K562 (cell line): ENCODE measurements around the gene MAP2K3.
"Not testable (repeated sequence)": the region's sequence is repeated elsewhere in the genome, so short reads cannot be mapped to it uniquely, and the experiment has no call there.

Experiments used
- E2F3 ChIP-seq: fragments of 250-450 bp; sonication (Bioruptor Pico); IDR thresholded peaks from 2 replicates; pipeline ENCODE4 v1.4.0; 2020; ENCODE audit warnings: mild to moderate bottlenecking
- EP400 ChIP-seq: fragments of 450-650 bp; IDR thresholded peaks from 2 replicates; pipeline ENCODE4 v1.6.1; 2017; ENCODE audit warnings: antibody characterized with exemption, mild to moderate bottlenecking, moderate library complexity
- MEIS2 ChIP-seq: fragments of 450-650 bp; IDR thresholded peaks from 2 replicates; pipeline ENCODE4 v1.6.1; 2014; ENCODE audit warnings: mild to moderate bottlenecking; ENCODE audit not compliant: partially characterized antibody
- PHF8 ChIP-seq: fragments of 200-600 bp; sonication (generic); IDR thresholded peaks from 2 replicates; pipeline ENCODE4 v1.6.1; 2012; ENCODE audit warnings: mixed run types, mild to moderate bottlenecking, inconsistent platforms, low read length, moderate library complexity, borderline replicate concordance
- POLR2AphosphoS5 ChIP-seq: IDR thresholded peaks from 2 replicates; pipeline ENCODE4 v1.6.1; 2011; ENCODE audit warnings: mild to moderate bottlenecking, low read depth, low read length, moderate library complexity; ENCODE audit not compliant: control insufficient read depth, insufficient read depth
- SAP30 ChIP-seq: fragments of 200-600 bp; sonication (generic); IDR thresholded peaks from 2 replicates; pipeline ENCODE4 v1.6.1; 2012; ENCODE audit warnings: borderline replicate concordance, low read depth, mild to moderate bottlenecking, moderate library complexity, low read length, control low read depth, inconsistent platforms; ENCODE audit not compliant: insufficient read depth, poor library complexity, severe bottlenecking
- TBP ChIP-seq: optimal IDR thresholded peaks from 2 replicates; pipeline ENCODE3; 2011; ENCODE audit warnings: low read depth, low read length, improper control_type of control experiment
- U2AF2 ChIP-seq: fragments of 200-400 bp; formaldehyde crosslinking; optimal IDR thresholded peaks from 2 replicates; pipeline ENCODE3; 2017; ENCODE audit warnings: low read depth, mild to moderate bottlenecking, low read length
- ZEB2 ChIP-seq: fragments of 450-650 bp; IDR thresholded peaks from 2 replicates; pipeline ENCODE4 v1.6.1; 2016
- ZNF274 ChIP-seq: IDR thresholded peaks from 2 replicates; pipeline ENCODE4 v1.6.1; 2011; ENCODE audit warnings: low read depth, mild to moderate bottlenecking, low read length, moderate library complexity, borderline replicate concordance
- TF ChIP-seq, protein P1 (sequence below), 2 experiments: fragments of 450-650 bp; formaldehyde crosslinking in 1 of 2; IDR thresholded peaks; 2 replicates each; pipeline versions ENCODE4 v1.4.0 to v1.6.1; 2014 to 2020; ENCODE audit warnings: mild to moderate bottlenecking in 2 of 2, borderline replicate concordance in 1 of 2, low read depth in 1 of 2
- TF ChIP-seq, protein P2 (sequence below): sonication (generic); formaldehyde crosslinking; IDR thresholded peaks from 2 replicates; pipeline ENCODE4 v1.8.1; 2023; ENCODE audit warnings: missing genetic modification reagents, mild to moderate bottlenecking, borderline replicate concordance
- TF ChIP-seq, protein P3 (sequence below): sonication (generic); formaldehyde crosslinking; IDR thresholded peaks from 2 replicates; pipeline ENCODE4 v1.8.0; 2022; ENCODE audit warnings: mild to moderate bottlenecking, missing genetic modification reagents, borderline replicate concordance
- TF ChIP-seq, protein P4 (sequence below), 3 experiments: IDR thresholded peaks in 2 of 3; conservative IDR thresholded peaks in 1 of 3; 2 replicates each; pipeline ENCODE4 v1.5.1; 2011 to 2012; ENCODE audit warnings: low read length in 3 of 3, mild to moderate bottlenecking in 3 of 3, control low read depth in 2 of 3, improper control_type of control experiment in 1 of 3, inconsistent platforms in 1 of 3, low read depth in 1 of 3, mixed read lengths in 1 of 3, moderate library complexity in 1 of 3; ENCODE audit not compliant: insufficient read depth in 2 of 3

DNA sequence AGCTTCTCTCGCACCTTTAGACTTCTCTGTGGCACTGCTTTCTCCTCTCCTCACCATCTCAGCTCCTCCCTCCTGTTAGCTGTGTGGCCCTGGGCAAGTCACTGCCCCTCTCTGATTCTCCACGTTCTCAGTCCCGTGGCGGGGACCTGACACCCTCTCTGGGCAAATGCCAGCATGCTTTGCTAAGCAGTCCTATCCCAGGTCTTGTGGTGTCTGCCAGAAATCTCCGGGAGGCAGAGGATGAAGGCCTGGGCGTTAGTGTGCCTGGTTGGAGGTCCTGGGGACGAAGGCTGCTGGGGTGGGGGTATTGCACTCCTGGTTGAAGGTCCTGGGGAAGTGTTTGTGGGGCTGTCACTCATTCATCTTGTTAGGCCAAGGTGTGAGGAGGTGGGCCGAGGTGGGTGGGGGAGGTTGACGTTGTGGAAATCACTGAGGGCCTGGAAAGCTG is 37.3 kb downstream of the MAP2K3 start:
- not testable (repeated sequence) for TF ChIP-seq EP400; ZNF274; SAP30; PHF8; U2AF2; MEIS2; E2F3 (CRISPR knock-in tag); TBP; POLR2AphosphoS5; ZEB2
- TF ChIP-seq, protein P1, sequence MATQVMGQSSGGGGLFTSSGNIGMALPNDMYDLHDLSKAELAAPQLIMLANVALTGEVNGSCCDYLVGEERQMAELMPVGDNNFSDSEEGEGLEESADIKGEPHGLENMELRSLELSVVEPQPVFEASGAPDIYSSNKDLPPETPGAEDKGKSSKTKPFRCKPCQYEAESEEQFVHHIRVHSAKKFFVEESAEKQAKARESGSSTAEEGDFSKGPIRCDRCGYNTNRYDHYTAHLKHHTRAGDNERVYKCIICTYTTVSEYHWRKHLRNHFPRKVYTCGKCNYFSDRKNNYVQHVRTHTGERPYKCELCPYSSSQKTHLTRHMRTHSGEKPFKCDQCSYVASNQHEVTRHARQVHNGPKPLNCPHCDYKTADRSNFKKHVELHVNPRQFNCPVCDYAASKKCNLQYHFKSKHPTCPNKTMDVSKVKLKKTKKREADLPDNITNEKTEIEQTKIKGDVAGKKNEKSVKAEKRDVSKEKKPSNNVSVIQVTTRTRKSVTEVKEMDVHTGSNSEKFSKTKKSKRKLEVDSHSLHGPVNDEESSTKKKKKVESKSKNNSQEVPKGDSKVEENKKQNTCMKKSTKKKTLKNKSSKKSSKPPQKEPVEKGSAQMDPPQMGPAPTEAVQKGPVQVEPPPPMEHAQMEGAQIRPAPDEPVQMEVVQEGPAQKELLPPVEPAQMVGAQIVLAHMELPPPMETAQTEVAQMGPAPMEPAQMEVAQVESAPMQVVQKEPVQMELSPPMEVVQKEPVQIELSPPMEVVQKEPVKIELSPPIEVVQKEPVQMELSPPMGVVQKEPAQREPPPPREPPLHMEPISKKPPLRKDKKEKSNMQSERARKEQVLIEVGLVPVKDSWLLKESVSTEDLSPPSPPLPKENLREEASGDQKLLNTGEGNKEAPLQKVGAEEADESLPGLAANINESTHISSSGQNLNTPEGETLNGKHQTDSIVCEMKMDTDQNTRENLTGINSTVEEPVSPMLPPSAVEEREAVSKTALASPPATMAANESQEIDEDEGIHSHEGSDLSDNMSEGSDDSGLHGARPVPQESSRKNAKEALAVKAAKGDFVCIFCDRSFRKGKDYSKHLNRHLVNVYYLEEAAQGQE (IDR thresholded peaks at IDR 0.05; ENCODE audit: borderline replicate concordance) = not testable (repeated sequence)
- TF ChIP-seq, protein P1 (CRISPR knock-in tag; IDR thresholded peaks at IDR 0.05; ENCODE audit: low read depth) = not testable (repeated sequence)
- TF ChIP-seq, protein P2, sequence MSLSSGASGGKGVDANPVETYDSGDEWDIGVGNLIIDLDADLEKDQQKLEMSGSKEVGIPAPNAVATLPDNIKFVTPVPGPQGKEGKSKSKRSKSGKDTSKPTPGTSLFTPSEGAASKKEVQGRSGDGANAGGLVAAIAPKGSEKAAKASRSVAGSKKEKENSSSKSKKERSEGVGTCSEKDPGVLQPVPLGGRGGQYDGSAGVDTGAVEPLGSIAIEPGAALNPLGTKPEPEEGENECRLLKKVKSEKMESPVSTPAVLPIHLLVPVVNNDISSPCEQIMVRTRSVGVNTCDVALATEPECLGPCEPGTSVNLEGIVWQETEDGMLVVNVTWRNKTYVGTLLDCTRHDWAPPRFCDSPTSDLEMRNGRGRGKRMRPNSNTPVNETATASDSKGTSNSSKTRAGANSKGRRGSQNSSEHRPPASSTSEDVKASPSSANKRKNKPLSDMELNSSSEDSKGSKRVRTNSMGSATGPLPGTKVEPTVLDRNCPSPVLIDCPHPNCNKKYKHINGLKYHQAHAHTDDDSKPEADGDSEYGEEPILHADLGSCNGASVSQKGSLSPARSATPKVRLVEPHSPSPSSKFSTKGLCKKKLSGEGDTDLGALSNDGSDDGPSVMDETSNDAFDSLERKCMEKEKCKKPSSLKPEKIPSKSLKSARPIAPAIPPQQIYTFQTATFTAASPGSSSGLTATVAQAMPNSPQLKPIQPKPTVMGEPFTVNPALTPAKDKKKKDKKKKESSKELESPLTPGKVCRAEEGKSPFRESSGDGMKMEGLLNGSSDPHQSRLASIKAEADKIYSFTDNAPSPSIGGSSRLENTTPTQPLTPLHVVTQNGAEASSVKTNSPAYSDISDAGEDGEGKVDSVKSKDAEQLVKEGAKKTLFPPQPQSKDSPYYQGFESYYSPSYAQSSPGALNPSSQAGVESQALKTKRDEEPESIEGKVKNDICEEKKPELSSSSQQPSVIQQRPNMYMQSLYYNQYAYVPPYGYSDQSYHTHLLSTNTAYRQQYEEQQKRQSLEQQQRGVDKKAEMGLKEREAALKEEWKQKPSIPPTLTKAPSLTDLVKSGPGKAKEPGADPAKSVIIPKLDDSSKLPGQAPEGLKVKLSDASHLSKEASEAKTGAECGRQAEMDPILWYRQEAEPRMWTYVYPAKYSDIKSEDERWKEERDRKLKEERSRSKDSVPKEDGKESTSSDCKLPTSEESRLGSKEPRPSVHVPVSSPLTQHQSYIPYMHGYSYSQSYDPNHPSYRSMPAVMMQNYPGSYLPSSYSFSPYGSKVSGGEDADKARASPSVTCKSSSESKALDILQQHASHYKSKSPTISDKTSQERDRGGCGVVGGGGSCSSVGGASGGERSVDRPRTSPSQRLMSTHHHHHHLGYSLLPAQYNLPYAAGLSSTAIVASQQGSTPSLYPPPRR (CRISPR knock-in tag) = not testable (repeated sequence)
- TF ChIP-seq, protein P3, sequence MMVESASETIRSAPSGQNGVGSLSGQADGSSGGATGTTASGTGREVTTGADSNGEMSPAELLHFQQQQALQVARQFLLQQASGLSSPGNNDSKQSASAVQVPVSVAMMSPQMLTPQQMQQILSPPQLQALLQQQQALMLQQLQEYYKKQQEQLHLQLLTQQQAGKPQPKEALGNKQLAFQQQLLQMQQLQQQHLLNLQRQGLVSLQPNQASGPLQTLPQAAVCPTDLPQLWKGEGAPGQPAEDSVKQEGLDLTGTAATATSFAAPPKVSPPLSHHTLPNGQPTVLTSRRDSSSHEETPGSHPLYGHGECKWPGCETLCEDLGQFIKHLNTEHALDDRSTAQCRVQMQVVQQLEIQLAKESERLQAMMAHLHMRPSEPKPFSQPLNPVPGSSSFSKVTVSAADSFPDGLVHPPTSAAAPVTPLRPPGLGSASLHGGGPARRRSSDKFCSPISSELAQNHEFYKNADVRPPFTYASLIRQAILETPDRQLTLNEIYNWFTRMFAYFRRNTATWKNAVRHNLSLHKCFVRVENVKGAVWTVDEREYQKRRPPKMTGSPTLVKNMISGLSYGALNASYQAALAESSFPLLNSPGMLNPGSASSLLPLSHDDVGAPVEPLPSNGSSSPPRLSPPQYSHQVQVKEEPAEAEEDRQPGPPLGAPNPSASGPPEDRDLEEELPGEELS = not testable (repeated sequence)
- TF ChIP-seq, protein P4, sequence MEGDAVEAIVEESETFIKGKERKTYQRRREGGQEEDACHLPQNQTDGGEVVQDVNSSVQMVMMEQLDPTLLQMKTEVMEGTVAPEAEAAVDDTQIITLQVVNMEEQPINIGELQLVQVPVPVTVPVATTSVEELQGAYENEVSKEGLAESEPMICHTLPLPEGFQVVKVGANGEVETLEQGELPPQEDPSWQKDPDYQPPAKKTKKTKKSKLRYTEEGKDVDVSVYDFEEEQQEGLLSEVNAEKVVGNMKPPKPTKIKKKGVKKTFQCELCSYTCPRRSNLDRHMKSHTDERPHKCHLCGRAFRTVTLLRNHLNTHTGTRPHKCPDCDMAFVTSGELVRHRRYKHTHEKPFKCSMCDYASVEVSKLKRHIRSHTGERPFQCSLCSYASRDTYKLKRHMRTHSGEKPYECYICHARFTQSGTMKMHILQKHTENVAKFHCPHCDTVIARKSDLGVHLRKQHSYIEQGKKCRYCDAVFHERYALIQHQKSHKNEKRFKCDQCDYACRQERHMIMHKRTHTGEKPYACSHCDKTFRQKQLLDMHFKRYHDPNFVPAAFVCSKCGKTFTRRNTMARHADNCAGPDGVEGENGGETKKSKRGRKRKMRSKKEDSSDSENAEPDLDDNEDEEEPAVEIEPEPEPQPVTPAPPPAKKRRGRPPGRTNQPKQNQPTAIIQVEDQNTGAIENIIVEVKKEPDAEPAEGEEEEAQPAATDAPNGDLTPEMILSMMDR (IDR thresholded peaks at IDR 0.05 in 2 of 3, conservative IDR thresholded peaks at IDR 0.05 in 1 of 3; ENCODE audit: insufficient read depth in 2 of 3, low read depth in 1 of 3, low read length in 3 of 3) = not testable (repeated sequence)
